Measurements from ENCODE around the gene LINC01488.

DNA sequence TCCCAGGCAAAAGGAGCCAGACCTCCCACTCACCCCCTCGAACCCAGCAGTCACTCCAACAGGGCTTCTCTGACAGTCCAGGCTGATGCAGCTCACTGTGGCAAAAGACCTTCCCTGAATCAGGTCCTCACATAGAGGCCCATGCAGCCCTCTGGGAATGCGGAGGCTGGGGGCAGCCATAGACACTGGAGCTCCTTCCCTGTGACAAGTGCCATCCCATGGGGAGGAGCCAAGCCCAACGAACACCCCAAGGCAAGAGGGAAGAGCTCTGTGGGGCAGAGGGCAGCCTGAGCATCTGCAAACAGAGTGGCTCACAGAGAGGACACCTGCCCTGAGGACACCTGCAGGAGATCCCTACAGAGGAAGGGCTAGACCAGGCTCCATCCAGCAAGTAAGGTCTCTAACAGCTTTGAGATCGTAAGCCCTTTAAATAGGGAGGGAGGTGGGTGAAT is at the start of gene LINC01488:
- TF ChIP-seq, protein P1, sequence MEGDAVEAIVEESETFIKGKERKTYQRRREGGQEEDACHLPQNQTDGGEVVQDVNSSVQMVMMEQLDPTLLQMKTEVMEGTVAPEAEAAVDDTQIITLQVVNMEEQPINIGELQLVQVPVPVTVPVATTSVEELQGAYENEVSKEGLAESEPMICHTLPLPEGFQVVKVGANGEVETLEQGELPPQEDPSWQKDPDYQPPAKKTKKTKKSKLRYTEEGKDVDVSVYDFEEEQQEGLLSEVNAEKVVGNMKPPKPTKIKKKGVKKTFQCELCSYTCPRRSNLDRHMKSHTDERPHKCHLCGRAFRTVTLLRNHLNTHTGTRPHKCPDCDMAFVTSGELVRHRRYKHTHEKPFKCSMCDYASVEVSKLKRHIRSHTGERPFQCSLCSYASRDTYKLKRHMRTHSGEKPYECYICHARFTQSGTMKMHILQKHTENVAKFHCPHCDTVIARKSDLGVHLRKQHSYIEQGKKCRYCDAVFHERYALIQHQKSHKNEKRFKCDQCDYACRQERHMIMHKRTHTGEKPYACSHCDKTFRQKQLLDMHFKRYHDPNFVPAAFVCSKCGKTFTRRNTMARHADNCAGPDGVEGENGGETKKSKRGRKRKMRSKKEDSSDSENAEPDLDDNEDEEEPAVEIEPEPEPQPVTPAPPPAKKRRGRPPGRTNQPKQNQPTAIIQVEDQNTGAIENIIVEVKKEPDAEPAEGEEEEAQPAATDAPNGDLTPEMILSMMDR (IDR thresholded peaks at IDR 0.05; ENCODE audit: low read depth, low read length, poor library complexity, severe bottlenecking) = no peak
- TF ChIP-seq EZH2phosphoT487 (IDR thresholded peaks at IDR 0.05; ENCODE audit: borderline replicate concordance, low read length) = no peak

Data from DOHH2 (cell line).